Right atrium auricular region (tissue), 2 donors: Measurements from ENCODE around the gene CSTB. TPM values are rescaled to one million over a fixed set of nuclear protein-coding genes. Genes with fewer than 3 reads are reported as not detected.

Experiments used
- DNase-seq: peaks from one replicate; pipeline ENCODE4 v3.0.0-alpha.2; 2019; ENCODE audit warnings: low spot score
- H3K27ac ChIP-seq, 2 donors: fragments of 200-600 bp; sonication (generic); 1 replicate in 1 of 2; 2 replicates in 1 of 2; pipeline ENCODE4 v1.5.1; 2016 to 2019
- H3K27me3 ChIP-seq, 2 donors: fragments of 200-600 bp; sonication (generic); one replicate each; pipeline versions ENCODE4 v1.5.1 to v1.6.0; 2017 to 2019
- H3K36me3 ChIP-seq: fragments of 200-600 bp; sonication (generic); one replicate; pipeline ENCODE4 v1.5.1; 2016
- H3K4me1 ChIP-seq, 2 donors: fragments of 200-600 bp; sonication (generic); one replicate each; pipeline versions ENCODE4 v1.5.1 to v1.6.0; 2017 to 2019
- H3K4me3 ChIP-seq, 2 donors: fragments of 200-600 bp; sonication (generic); 1 replicate in 1 of 2; 2 replicates in 1 of 2; pipeline ENCODE4 v1.5.1; 2017 to 2019; ENCODE audit warnings: mild to moderate bottlenecking in 1 of 2, moderate library complexity in 1 of 2
- H3K9me3 ChIP-seq, 2 donors: fragments of 200-600 bp; sonication (generic); one replicate each; pipeline ENCODE4 v1.5.1; 2019
- CTCF ChIP-seq, 2 donors: fragments of 200-600 bp; sonication (generic); IDR thresholded peaks; one replicate each; pipeline ENCODE4 v1.5.1; 2019; ENCODE audit warnings: antibody characterized with exemption in 2 of 2
- total RNA-seq, 2 donors: library from RNA; depleted of rRNA; stranded (reverse); fragments of >200 nt; gene quantifications; one replicate each; pipeline ENCODE4 v1.1.0, GENCODE V29; 2016

Gene CSTB
- total RNA-seq, 2 donors from 2014 or later = 8.3 to 8.4 TPM

GRCh38 chr21:43782431-43783097, 6.5 kb upstream of the CSTB start:
- no peak for TF ChIP-seq CTCF (IDR thresholded peaks at IDR 0.05)
- no peak overlapping the region for H3K4me3 ChIP-seq
- no peak for DNase-seq
- no peaks in the 10 kb centered on the region for H3K4me1 ChIP-seq
- no peak overlapping the region for H3K27ac ChIP-seq
- H3K36me3 ChIP-seq = no peaks in the 10 kb centered on the region
- no peaks in the 10 kb centered on the region for H3K27me3 ChIP-seq
- no peaks in the 10 kb centered on the region for H3K9me3 ChIP-seq

- no peak for DNase-seq
- H3K27ac ChIP-seq = no peak overlapping the region
- no peaks in the 10 kb centered on the region for H3K27me3 ChIP-seq
- H3K4me3 ChIP-seq = no peak overlapping the region
- H3K9me3 ChIP-seq = no peaks in the 10 kb centered on the region
- no peaks in the 10 kb centered on the region for H3K4me1 ChIP-seq
- H3K36me3 ChIP-seq = no peaks in the 10 kb centered on the region
- TF ChIP-seq CTCF (IDR thresholded peaks at IDR 0.05) = no peak
Measured at GRCh38 chr21:43781846-43782245, 5.7 kb upstream of the CSTB start.

- Histone ChIP-seq H3K36me3 (peaks cover under 1% of the 10 kb centered on the region), H3K9me3 (no peaks in the 10 kb centered on the region), H3K27ac (no peak overlapping the region), H3K27me3 (no peaks in the 10 kb centered on the region), H3K4me3 (no peak overlapping the region), H3K4me1 (peaks cover 0 to 10% of the 10 kb centered on the region in 2 donors)
- no peak for TF ChIP-seq CTCF (IDR thresholded peaks at IDR 0.05)
- DNase-seq = no peak
Measured at GRCh38 chr21:43779660-43780059, 3.6 kb upstream of the CSTB start.

GRCh38 chr21:43778469-43779335, 2.6 kb upstream of the CSTB start:
- no peaks in the 10 kb centered on the region for H3K27me3 ChIP-seq
- TF ChIP-seq CTCF (IDR thresholded peaks at IDR 0.05) = no peak
- H3K4me1 ChIP-seq = peaks cover 0 to 19% of the 10 kb centered on the region in 2 donors
- DNase-seq = no peak
- no peaks in the 10 kb centered on the region for H3K9me3 ChIP-seq
- no peak overlapping the region for H3K4me3 ChIP-seq
- H3K36me3 ChIP-seq = peaks cover 10% of the 10 kb centered on the region
- H3K27ac ChIP-seq = no peak overlapping the region

GRCh38 chr21:43777953-43778352, 1.8 kb upstream of the CSTB start:
- DNase-seq = no peak
- H3K27me3 ChIP-seq = no peaks in the 10 kb centered on the region
- H3K4me3 ChIP-seq = no peak overlapping the region
- no peaks in the 10 kb centered on the region for H3K9me3 ChIP-seq
- H3K27ac ChIP-seq = no peak overlapping the region
- H3K4me1 ChIP-seq = peaks cover 0 to 20% of the 10 kb centered on the region in 2 donors
- no peak for TF ChIP-seq CTCF (IDR thresholded peaks at IDR 0.05)
- peaks cover 17% of the 10 kb centered on the region for H3K36me3 ChIP-seq
